Psoas muscle (tissue), 8 donors: ENCODE results near the gene YBEY. TPM values are rescaled to one million over a fixed set of nuclear protein-coding genes. Genes with fewer than 3 reads are reported as not detected.

Experiments
- ATAC-seq, 4 donors: fragments of 200-7000 bp; cut with Tn5 transposase; one replicate each; pipeline ENCODE4 v1.9.1; 2020; ENCODE audit warnings: moderate library complexity in 3 of 4, mild to moderate bottlenecking in 2 of 4
- DNase-seq, 2 donors: peaks; one replicate each; pipeline ENCODE4 v3.0.0-alpha.2; 2020
- H3K27ac ChIP-seq: fragments of 200-600 bp; one replicate; pipeline ENCODE4 v1.8.0; 2022
- H3K27me3 ChIP-seq, 3 donors: fragments of 200-600 bp in 1 of 3; one replicate each; pipeline versions ENCODE4 v1.6.1 to v1.8.0; 2013 to 2022; ENCODE audit warnings: low read length in 2 of 3, mild to moderate bottlenecking in 2 of 3, moderate library complexity in 1 of 3; ENCODE audit not compliant: insufficient read depth in 3 of 3
- H3K36me3 ChIP-seq, 2 donors: fragments of 200-600 bp in 1 of 2; one replicate each; pipeline versions ENCODE4 v1.6.1 to v1.8.0; 2013 to 2022; ENCODE audit warnings: low read depth in 1 of 2, mild to moderate bottlenecking in 1 of 2, moderate library complexity in 1 of 2; ENCODE audit not compliant: insufficient read depth in 1 of 2
- H3K4me1 ChIP-seq: fragments of 200-600 bp; one replicate; pipeline ENCODE4 v1.8.0; 2022
- H3K4me3 ChIP-seq: fragments of 200-600 bp; one replicate; pipeline ENCODE4 v1.8.0; 2022; ENCODE audit warnings: mild to moderate bottlenecking
- H3K9me3 ChIP-seq: fragments of 200-600 bp; one replicate; pipeline ENCODE4 v1.8.0; 2022
- WGBS, 3 donors: extraction: QIAGEN DNeasy Blood & Tissue Kit; methylation state at CpG; one replicate each; pipeline versions ENCODE4 v1.1.6 to v1.1.7; 2013; 5-methylcytosine and 5-hydroxymethylcytosine counted together
- intact Hi-C, 2 donors: fragments of 100-400 bp; cut with DNase I; formaldehyde crosslinking; loops; one replicate each; pipeline versions ENCODE4 v1.11.0 to v1.14.2; 2022
- polyA plus RNA-seq, 3 donors: library from polyadenylated mRNA; stranded (reverse); fragments of 200-250 nt; gene quantifications; one replicate each; pipeline ENCODE4 v1.2.3, GENCODE V29; 2013
- total RNA-seq, 4 donors: library from RNA; stranded (reverse); fragmentation: NEBNext Ultra II Directional in 2 of 4; extraction: Animal tissue kit (Norgen Biotek cat#: 25700) in 2 of 4; gene quantifications; one replicate each; pipeline versions ENCODE4 v1.2.1 to v1.2.4, GENCODE V29; 2021 to 2023
- TF ChIP-seq, protein P1 (sequence below): fragments of 200-600 bp; IDR thresholded peaks from one replicate; pipeline ENCODE4 v1.8.0; 2022; ENCODE audit warnings: antibody characterized with exemption
- donor health status: healthy with polysubstance abuse.
- donor health status: DM: no; HTN: no; CAD: no; lungs with moderate emphysema.
- donor health status: Bipolar disorder and iron deficiency.
- donor health status: healthy.
- donor health status: DM: yes; HTN: yes; CAD: no.
- donor health status: DM: no; HTN: no; CAD: no.
- donor health status: DM: no; HTN: no; CAD: no.
- donor health status: DM: yes; HTN: yes; CAD: no.

Gene YBEY
- total and polyA plus RNA-seq, 7 donors, result 4.7 to 18.2 (median 11.0) TPM

- intact Hi-C loops, result loop anchor here in 1 of 2 donors (5.0 to 10.0 kb wide), 2 partner anchors 177 to 219 kb away; no protein-coding TSS in a partner anchor
- Histone ChIP-seq H3K27me3 (no peaks in the 10 kb centered on the region), H3K27ac (no peak overlapping the region), H3K36me3 (peaks cover 11 to 100% of the 10 kb centered on the region in 2 donors), H3K9me3 (no peaks in the 10 kb centered on the region), H3K4me1 (peaks cover 11% of the 10 kb centered on the region), H3K4me3 (no peak overlapping the region)
- ATAC-seq (no peak), DNase-seq (no peak)
- TF ChIP-seq, protein P1, sequence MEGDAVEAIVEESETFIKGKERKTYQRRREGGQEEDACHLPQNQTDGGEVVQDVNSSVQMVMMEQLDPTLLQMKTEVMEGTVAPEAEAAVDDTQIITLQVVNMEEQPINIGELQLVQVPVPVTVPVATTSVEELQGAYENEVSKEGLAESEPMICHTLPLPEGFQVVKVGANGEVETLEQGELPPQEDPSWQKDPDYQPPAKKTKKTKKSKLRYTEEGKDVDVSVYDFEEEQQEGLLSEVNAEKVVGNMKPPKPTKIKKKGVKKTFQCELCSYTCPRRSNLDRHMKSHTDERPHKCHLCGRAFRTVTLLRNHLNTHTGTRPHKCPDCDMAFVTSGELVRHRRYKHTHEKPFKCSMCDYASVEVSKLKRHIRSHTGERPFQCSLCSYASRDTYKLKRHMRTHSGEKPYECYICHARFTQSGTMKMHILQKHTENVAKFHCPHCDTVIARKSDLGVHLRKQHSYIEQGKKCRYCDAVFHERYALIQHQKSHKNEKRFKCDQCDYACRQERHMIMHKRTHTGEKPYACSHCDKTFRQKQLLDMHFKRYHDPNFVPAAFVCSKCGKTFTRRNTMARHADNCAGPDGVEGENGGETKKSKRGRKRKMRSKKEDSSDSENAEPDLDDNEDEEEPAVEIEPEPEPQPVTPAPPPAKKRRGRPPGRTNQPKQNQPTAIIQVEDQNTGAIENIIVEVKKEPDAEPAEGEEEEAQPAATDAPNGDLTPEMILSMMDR, result no peak
- 95 to 98% (median 96%) methylated on average over 3 of the region's 3 CpGs for WGBS, 3 donors
Measured at GRCh38 chr21:46247699-46248421, 38.3 kb upstream of the YBEY start.

DNA sequence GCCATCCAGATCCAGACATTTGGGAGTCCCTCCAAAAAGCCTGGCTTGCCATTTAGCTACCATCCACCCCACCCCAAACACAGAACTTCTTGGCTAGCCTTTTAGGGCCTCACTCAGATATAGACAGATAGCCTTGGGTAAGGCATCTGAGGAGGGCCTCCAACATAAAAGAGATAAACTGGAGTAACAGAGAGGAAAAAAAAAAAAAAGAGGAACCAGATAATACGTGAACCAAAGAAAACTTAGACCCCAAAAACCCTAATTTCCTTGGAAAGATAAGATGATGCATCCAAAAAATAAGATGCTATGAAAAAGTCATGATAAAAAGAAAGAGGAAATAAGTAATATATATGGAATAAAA is 37.7 kb upstream of the YBEY start:
- no peak for DNase-seq
- TF ChIP-seq, protein P1, result no peak

GRCh38 chr21:46248827-46249226 is 37.3 kb upstream of the YBEY start:
- Histone ChIP-seq H3K4me3 (no peak overlapping the region), H3K27ac (no peak overlapping the region), H3K4me1 (peaks cover 11% of the 10 kb centered on the region), H3K27me3 (no peaks in the 10 kb centered on the region), H3K36me3 (peaks cover 11 to 100% of the 10 kb centered on the region in 2 donors), H3K9me3 (no peaks in the 10 kb centered on the region)
- 80 to 97% (median 96%) methylated on average over 2 of the region's 2 CpGs for WGBS, 3 donors
- TF ChIP-seq, protein P1, result no peak
- DNase-seq (no peak), ATAC-seq (no peak)
- intact Hi-C loops, result loop anchor here in 1 of 2 donors (5.0 to 10.0 kb wide), 2 partner anchors 176 to 218 kb away; no protein-coding TSS in a partner anchor

More for the DNA sequence above, 37.7 kb upstream of the YBEY start:
- ATAC-seq, result no peak
- H3K27ac ChIP-seq, result no peak overlapping the region
- no peaks in the 10 kb centered on the region for H3K9me3 ChIP-seq
- WGBS, 3 donors, result 93 to 95% (median 95%) methylated on average over 1 of the region's 1 CpG
- peaks cover 11 to 100% of the 10 kb centered on the region in 2 donors for H3K36me3 ChIP-seq
- H3K4me1 ChIP-seq, result peaks cover 11% of the 10 kb centered on the region
- H3K27me3 ChIP-seq, result no peaks in the 10 kb centered on the region
- intact Hi-C loops, result loop anchor here in 1 of 2 donors (5.0 to 10.0 kb wide), 2 partner anchors 176 to 219 kb away; no protein-coding TSS in a partner anchor
- no peak overlapping the region for H3K4me3 ChIP-seq

GRCh38 chr21:46250146-46250725 is 35.9 kb upstream of the YBEY start:
- no peak for DNase-seq
- peak; percentile 54 to 74 (median 63) for ATAC-seq
- TF ChIP-seq, protein P1, result no peak
- intact Hi-C loops, result no loop called here
- no peaks in the 10 kb centered on the region for H3K9me3 ChIP-seq
- H3K27ac ChIP-seq, result peak overlapping the region; percentile 74
- WGBS, 3 donors, result 69 to 88% (median 77%) methylated on average over 6 of the region's 6 CpGs
- H3K36me3 ChIP-seq, result peaks cover 5 to 100% of the 10 kb centered on the region in 2 donors
- H3K4me1 ChIP-seq, result peaks cover 11% of the 10 kb centered on the region
- no peaks in the 10 kb centered on the region for H3K27me3 ChIP-seq
- H3K4me3 ChIP-seq, result no peak overlapping the region
